Peyer's patch (tissue), 4 donors: Measurements from ENCODE around the gene F7. TPM values are rescaled to one million over a fixed set of nuclear protein-coding genes. Genes with fewer than 3 reads are reported as not detected.
A peak's percentile ranks its signal among the peaks of the same experiment; 100 is the strongest.

Source experiments
- DNase-seq, 3 donors: peaks; one replicate each; pipeline ENCODE4 v3.0.0-alpha.2; 2017 to 2019
- H3K27ac ChIP-seq, 4 donors: fragments of 200-600 bp; sonication (generic); one replicate each; pipeline ENCODE4 v1.5.1; 2016 to 2019
- H3K27me3 ChIP-seq, 2 donors: fragments of 200-600 bp; sonication (generic); one replicate each; pipeline ENCODE4 v1.5.1; 2019
- H3K36me3 ChIP-seq, 3 donors: fragments of 200-600 bp; sonication (generic); one replicate each; pipeline ENCODE4 v1.5.1; 2016 to 2019
- H3K4me1 ChIP-seq, 4 donors: fragments of 200-600 bp; sonication (generic); one replicate each; pipeline ENCODE4 v1.5.1; 2016 to 2019
- H3K4me3 ChIP-seq, 4 donors: fragments of 200-600 bp; sonication (generic); 1 replicate in 3 of 4; 2 replicates in 1 of 4; pipeline ENCODE4 v1.5.1; 2016 to 2019; ENCODE audit warnings: mild to moderate bottlenecking in 1 of 4
- H3K9me3 ChIP-seq, 4 donors: fragments of 200-600 bp; sonication (generic); one replicate each; pipeline ENCODE4 v1.5.1; 2016 to 2019; ENCODE audit warnings: mild to moderate bottlenecking in 1 of 4
- POLR2A ChIP-seq, 2 donors: fragments of 450-650 bp; IDR thresholded peaks; one replicate each; pipeline ENCODE4 v1.5.1; 2017; ENCODE audit warnings: antibody characterized with exemption in 2 of 2, mild to moderate bottlenecking in 2 of 2, moderate library complexity in 2 of 2
- total RNA-seq, 4 donors: library from RNA; depleted of rRNA; stranded (reverse); fragments of >200 nt; gene quantifications; one replicate each; pipeline ENCODE4 v1.1.0, GENCODE V29; 2016
- TF ChIP-seq, protein P1 (sequence below), 6 experiments: fragments of 450-650 bp in 4 of 6; fragments of 200-600 bp in 2 of 6; sonication (generic) in 1 of 6; IDR thresholded peaks; one replicate each; pipeline ENCODE4 v1.5.1; 2017 to 2019; ENCODE audit warnings: antibody characterized with exemption in 6 of 6, mild to moderate bottlenecking in 3 of 6, moderate library complexity in 1 of 6

Gene F7
- total RNA-seq, 4 donors from 2014 or later, result 1.9 to 2.9 TPM; not detected in 2

- no peaks in the 10 kb centered on the region for H3K9me3 ChIP-seq
- peak overlapping the region in 1 of 4 donors; percentile 47 for H3K4me3 ChIP-seq
- H3K27ac ChIP-seq, result no peak overlapping the region
- DNase-seq, result peak in 1 of 3 donors; percentile 49
- no peaks in the 10 kb centered on the region for H3K27me3 ChIP-seq
- no peaks in the 10 kb centered on the region for H3K36me3 ChIP-seq
- TF ChIP-seq, protein P1, sequence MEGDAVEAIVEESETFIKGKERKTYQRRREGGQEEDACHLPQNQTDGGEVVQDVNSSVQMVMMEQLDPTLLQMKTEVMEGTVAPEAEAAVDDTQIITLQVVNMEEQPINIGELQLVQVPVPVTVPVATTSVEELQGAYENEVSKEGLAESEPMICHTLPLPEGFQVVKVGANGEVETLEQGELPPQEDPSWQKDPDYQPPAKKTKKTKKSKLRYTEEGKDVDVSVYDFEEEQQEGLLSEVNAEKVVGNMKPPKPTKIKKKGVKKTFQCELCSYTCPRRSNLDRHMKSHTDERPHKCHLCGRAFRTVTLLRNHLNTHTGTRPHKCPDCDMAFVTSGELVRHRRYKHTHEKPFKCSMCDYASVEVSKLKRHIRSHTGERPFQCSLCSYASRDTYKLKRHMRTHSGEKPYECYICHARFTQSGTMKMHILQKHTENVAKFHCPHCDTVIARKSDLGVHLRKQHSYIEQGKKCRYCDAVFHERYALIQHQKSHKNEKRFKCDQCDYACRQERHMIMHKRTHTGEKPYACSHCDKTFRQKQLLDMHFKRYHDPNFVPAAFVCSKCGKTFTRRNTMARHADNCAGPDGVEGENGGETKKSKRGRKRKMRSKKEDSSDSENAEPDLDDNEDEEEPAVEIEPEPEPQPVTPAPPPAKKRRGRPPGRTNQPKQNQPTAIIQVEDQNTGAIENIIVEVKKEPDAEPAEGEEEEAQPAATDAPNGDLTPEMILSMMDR (IDR thresholded peaks at IDR 0.05), result no peak
- TF ChIP-seq POLR2A (IDR thresholded peaks at IDR 0.05), result no peak
- peaks cover 0 to 17% (median 11%) of the 10 kb centered on the region in 4 donors for H3K4me1 ChIP-seq
Observed at GRCh38 chr13:113151745-113152690, 46.4 kb downstream of the F7 start.

DNA sequence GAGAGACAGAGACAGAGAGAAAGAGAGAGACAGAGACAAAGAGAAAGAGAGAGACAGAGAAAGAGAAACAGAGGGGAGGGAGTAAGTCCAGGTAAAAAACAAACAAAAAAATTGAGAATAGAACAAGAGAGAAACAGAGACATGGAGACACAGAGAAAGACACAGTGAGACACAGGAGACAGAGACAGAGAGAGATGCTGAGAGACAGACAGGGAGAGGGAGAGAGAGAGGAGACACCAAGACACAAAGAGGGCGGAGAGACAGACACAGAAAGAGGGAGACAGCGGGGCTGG is 47.0 kb downstream of the F7 start:
- Histone ChIP-seq H3K27ac (no peak overlapping the region), H3K9me3 (no peaks in the 10 kb centered on the region), H3K27me3 (no peaks in the 10 kb centered on the region), H3K4me3 (peak overlapping the region in 3 of 4 donors; percentile 46 to 50 (median 47)), H3K4me1 (peaks cover 0 to 17% (median 11%) of the 10 kb centered on the region in 4 donors), H3K36me3 (no peaks in the 10 kb centered on the region)
- DNase-seq, result no peak
- TF ChIP-seq, protein P1 (IDR thresholded peaks at IDR 0.05), result no peak
- no peak for TF ChIP-seq POLR2A (IDR thresholded peaks at IDR 0.05)

GRCh38 chr13:113152984-113153809 is 47.6 kb downstream of the F7 start:
- Histone ChIP-seq H3K4me1 (peaks cover 0 to 17% (median 11%) of the 10 kb centered on the region in 4 donors), H3K36me3 (no peaks in the 10 kb centered on the region), H3K9me3 (no peaks in the 10 kb centered on the region), H3K27me3 (no peaks in the 10 kb centered on the region), H3K4me3 (peak overlapping the region; percentile 31 to 50 (median 46)), H3K27ac (peak overlapping the region; percentile 38 to 56 (median 47))
- DNase-seq, result peak; percentile 29 to 68 (median 59)
- no peak for TF ChIP-seq POLR2A (IDR thresholded peaks at IDR 0.05)
- TF ChIP-seq, protein P1 (IDR thresholded peaks at IDR 0.05), result no peak

- TF ChIP-seq POLR2A (IDR thresholded peaks at IDR 0.05), result no peak
- TF ChIP-seq, protein P1 (IDR thresholded peaks at IDR 0.05), result no peak
- Histone ChIP-seq H3K27me3 (no peaks in the 10 kb centered on the region), H3K36me3 (no peaks in the 10 kb centered on the region), H3K4me1 (peaks cover 0 to 17% (median 11%) of the 10 kb centered on the region in 4 donors), H3K27ac (peak overlapping the region; percentile 38 to 56 (median 47)), H3K9me3 (no peaks in the 10 kb centered on the region), H3K4me3 (peak overlapping the region; percentile 31 to 50 (median 46))
- peak; percentile 72 to 83 (median 83) for DNase-seq
Observed at GRCh38 chr13:113153810-113154748, 48.5 kb downstream of the F7 start.

DNA sequence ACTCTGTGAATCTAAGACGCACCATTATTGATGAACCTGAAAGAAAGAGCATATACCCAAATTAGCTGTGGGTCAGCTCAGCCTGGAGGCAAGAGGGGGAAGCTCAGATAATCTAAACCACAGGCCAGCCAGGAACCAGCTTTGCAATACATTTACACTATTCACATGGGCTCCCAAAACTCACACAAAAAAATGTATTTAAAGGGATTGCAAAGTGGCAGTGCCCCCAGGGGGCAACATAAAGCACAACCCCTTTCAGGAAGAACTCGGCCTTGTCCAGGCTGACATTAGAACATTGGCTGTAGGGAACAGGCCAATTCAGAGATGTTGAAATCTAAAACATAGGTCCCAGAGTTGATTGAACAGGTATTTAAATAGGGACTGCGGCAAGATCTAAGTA is 49.6 kb downstream of the F7 start:
- H3K27me3 ChIP-seq, result no peaks in the 10 kb centered on the region
- DNase-seq, result no peak
- no peak overlapping the region for H3K27ac ChIP-seq
- no peaks in the 10 kb centered on the region for H3K9me3 ChIP-seq
- peaks cover 0 to 17% (median 11%) of the 10 kb centered on the region in 4 donors for H3K4me1 ChIP-seq
- no peaks in the 10 kb centered on the region for H3K36me3 ChIP-seq
- H3K4me3 ChIP-seq, result no peak overlapping the region
- no peak for TF ChIP-seq POLR2A (IDR thresholded peaks at IDR 0.05)
- TF ChIP-seq, protein P1 (IDR thresholded peaks at IDR 0.05), result no peak
